NCI-H446 (cell line): ENCODE results near the gene FOXO3.
A peak's percentile ranks its signal among the peaks of the same experiment; 100 is the strongest.
"Not testable (repeated sequence)": the region's sequence is repeated elsewhere in the genome, so short reads cannot be mapped to it uniquely, and the experiment has no call there.

Experiments
- DNase-seq, 2 experiments: peaks; one replicate each; lab custom pipeline; 2025; lab: John Stamatoyannopoulos, UW

Gene FOXO3

GRCh38 chr6:108560463-108561308 lies at the start of gene FOXO3:
Gene FOXO3, plus strand, starts transcription at chr6:108560917. Its CDS starts 292 bp downstream, at chr6:108561209.
- DNase-seq, result peak in 1 of 2 experiments; percentile 78

- peak in 1 of 2 experiments; percentile 7 for DNase-seq
These were observed 41.8 kb upstream of the FOXO3 start for GRCh38 chr6:108518714-108519576.

- DNase-seq, result no peak
These were observed 39.1 kb upstream of the FOXO3 start for GRCh38 chr6:108521616-108522107.

GRCh38 chr6:108523697-108524096 lies 37.0 kb upstream of the FOXO3 start:
- no peak for DNase-seq

- DNase-seq, result no peak
These were observed 36.0 kb upstream of the FOXO3 start for GRCh38 chr6:108524528-108525248.

GRCh38 chr6:108526739-108527174 lies 34.0 kb upstream of the FOXO3 start:
- peak in 1 of 2 experiments; percentile 34 for DNase-seq

- no peak for DNase-seq
These were observed 31.8 kb upstream of the FOXO3 start for GRCh38 chr6:108528878-108529277.

GRCh38 chr6:108531332-108531731 lies 29.4 kb upstream of the FOXO3 start:
- DNase-seq, result no peak

GRCh38 chr6:108535114-108535742 lies 25.5 kb upstream of the FOXO3 start:
- DNase-seq, result no peak

GRCh38 chr6:108535920-108536535 lies 24.7 kb upstream of the FOXO3 start:
- DNase-seq, result not testable (repeated sequence)

- DNase-seq, result peak; percentile 33 to 79
These were observed 18.6 kb upstream of the FOXO3 start for GRCh38 chr6:108541843-108542759.

- no peak for DNase-seq
These were observed 17.4 kb upstream of the FOXO3 start for GRCh38 chr6:108543175-108543940.

- peak in 1 of 2 experiments; percentile 63 for DNase-seq
These were observed 16.1 kb upstream of the FOXO3 start for GRCh38 chr6:108544606-108545005.

- DNase-seq, result no peak
These were observed 14.4 kb upstream of the FOXO3 start for GRCh38 chr6:108546079-108547049.

- no peak for DNase-seq
These were observed 11.5 kb upstream of the FOXO3 start for GRCh38 chr6:108549241-108549640.

- no peak for DNase-seq
These were observed 11.0 kb upstream of the FOXO3 start for GRCh38 chr6:108549741-108550140.

- DNase-seq, result no peak
These were observed 10.5 kb upstream of the FOXO3 start for GRCh38 chr6:108550256-108550655.
